Endothelial cell (in vitro differentiated cells): Measurements from ENCODE around the gene SCFD2. TPM values are rescaled to one million over a fixed set of nuclear protein-coding genes. Genes with fewer than 3 reads are reported as not detected.

ENCODE experiments used
- DNase-seq: peaks from one replicate; pipeline ENCODE4 v3.0.0; 2021; ENCODE audit warnings: low spot score
- H3K27ac Mint-ChIP-seq: one replicate; pipeline ENCODE4 v1.8.0; 2021; ENCODE audit warnings: mixed read lengths, inconsistent platforms; ENCODE audit not compliant: unreplicated experiment
- H3K27me3 Mint-ChIP-seq: one replicate; pipeline ENCODE4 v1.8.0; 2021; ENCODE audit warnings: mild to moderate bottlenecking, moderate library complexity, mixed read lengths, inconsistent platforms; ENCODE audit not compliant: unreplicated experiment
- H3K36me3 Mint-ChIP-seq: one replicate; pipeline ENCODE4 v1.8.0; 2021; ENCODE audit warnings: mild to moderate bottlenecking, low read depth, mixed read lengths, inconsistent platforms; ENCODE audit not compliant: unreplicated experiment
- H3K4me1 Mint-ChIP-seq: one replicate; pipeline ENCODE4 v1.8.0; 2021; ENCODE audit warnings: mild to moderate bottlenecking, mixed read lengths, inconsistent platforms; ENCODE audit not compliant: unreplicated experiment
- H3K4me3 Mint-ChIP-seq: one replicate; pipeline ENCODE4 v1.8.0; 2021; ENCODE audit warnings: mild to moderate bottlenecking, mixed read lengths, inconsistent platforms; ENCODE audit not compliant: unreplicated experiment
- H3K9me3 Mint-ChIP-seq: one replicate; pipeline ENCODE4 v1.8.0; 2021; ENCODE audit warnings: mixed read lengths, inconsistent platforms; ENCODE audit not compliant: unreplicated experiment
- CTCF ChIP-seq: fragments of 200-600 bp; sonication (generic); IDR thresholded peaks from one replicate; pipeline ENCODE4 v1.5.0; 2021; ENCODE audit warnings: antibody characterized with exemption; ENCODE audit not compliant: unreplicated experiment
- total RNA-seq: library from RNA; stranded (reverse); fragmentation: NEBNext Ultra II Directional; extraction: Animal tissue kit (Norgen Biotek cat#: 25700); gene quantifications from one replicate; pipeline ENCODE4 v1.2.1, GENCODE V29; 2021; ENCODE audit not compliant: unreplicated experiment

Gene SCFD2
- total RNA-seq, 1 donor from 2014 or later: 13.6 TPM

DNA sequence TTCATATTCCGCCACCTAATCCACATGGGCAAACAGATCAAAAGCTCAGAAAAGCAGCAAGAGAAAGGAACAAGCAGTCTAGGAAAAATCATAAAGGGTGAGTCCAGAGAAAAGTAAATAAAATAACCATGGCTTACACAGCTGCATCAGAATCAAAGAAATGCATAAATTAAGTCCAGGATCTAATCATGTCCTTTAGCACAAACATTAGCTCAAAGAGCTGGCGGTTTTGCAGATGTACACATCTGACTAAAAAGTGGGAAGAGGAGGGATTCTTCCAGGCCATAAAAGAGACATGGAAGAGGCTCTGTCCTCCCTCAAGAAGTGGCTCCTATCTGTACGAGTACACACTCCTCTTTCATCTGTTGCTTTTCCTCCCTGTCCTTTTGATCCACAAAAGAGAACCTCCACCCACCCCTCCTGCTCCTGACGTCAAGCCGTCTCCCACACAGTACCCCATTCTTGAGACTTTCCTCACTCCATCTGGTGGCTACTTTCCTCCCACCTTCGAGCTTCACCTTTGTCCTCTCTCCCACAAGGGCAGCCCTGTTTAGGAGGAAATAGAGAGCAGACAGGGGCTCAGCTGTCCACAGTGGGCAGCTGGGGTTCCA, 411.2 kb downstream of the SCFD2 start:
- Mint-ChIP-seq H3K27me3 (peaks cover 2% of the 10 kb centered on the region), H3K4me1 (no peaks in the 10 kb centered on the region), H3K4me3 (no peak overlapping the region), H3K36me3 (no peaks in the 10 kb centered on the region), H3K9me3 (no peaks in the 10 kb centered on the region), H3K27ac (no peak overlapping the region)
- no peak for DNase-seq
- no peak for TF ChIP-seq CTCF

DNA sequence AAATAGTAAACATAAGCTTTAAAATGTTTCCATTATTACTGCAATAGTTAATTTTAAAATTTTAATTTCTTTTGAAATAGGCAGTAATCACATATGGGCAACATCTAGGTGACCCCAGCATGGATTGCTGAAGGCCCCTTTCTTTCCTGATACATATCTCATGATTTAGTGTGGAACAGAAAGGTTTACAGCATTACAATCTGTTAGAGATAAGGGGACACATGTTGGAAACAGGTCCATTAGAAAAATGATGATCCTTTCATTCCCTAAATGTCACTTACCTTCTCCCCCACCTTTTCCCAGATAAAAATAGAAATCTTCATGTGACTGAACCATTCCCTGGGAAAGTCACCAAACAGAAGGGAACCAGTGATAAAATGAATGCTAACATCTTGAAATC, 413.3 kb downstream of the SCFD2 start:
- TF ChIP-seq CTCF: no peak
- H3K9me3 Mint-ChIP-seq: no peaks in the 10 kb centered on the region
- no peak for DNase-seq
- peaks cover 2% of the 10 kb centered on the region for H3K27me3 Mint-ChIP-seq
- no peak overlapping the region for H3K27ac Mint-ChIP-seq
- no peaks in the 10 kb centered on the region for H3K36me3 Mint-ChIP-seq
- no peak overlapping the region for H3K4me3 Mint-ChIP-seq
- no peaks in the 10 kb centered on the region for H3K4me1 Mint-ChIP-seq

- Mint-ChIP-seq H3K27ac (no peak overlapping the region), H3K4me1 (no peaks in the 10 kb centered on the region), H3K9me3 (no peaks in the 10 kb centered on the region), H3K4me3 (no peak overlapping the region), H3K36me3 (no peaks in the 10 kb centered on the region), H3K27me3 (peaks cover 2% of the 10 kb centered on the region)
- TF ChIP-seq CTCF: no peak
- no peak for DNase-seq
These were observed 414.8 kb downstream of the SCFD2 start for GRCh38 chr4:52951016-52951415.

DNA sequence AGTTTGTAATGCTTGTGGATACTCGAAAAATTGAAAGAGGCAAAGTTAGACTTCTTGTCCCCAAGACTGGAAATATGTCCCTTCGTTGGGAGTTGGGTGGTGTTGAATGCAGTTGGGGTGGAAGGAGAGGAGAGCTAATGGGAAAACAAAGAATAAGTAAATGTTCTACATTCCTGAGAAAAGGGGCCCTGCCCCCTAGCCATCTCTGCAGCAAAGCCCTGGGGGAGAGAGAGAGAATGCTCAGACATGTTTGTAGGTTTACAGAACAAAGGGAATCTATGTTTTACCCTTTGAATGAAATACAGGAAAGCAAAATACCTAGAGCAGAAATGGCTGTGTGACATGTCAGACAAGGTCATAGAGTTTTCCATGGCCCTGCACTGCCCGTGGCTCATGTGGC, 415.6 kb downstream of the SCFD2 start:
- H3K4me1 Mint-ChIP-seq: no peaks in the 10 kb centered on the region
- no peak for DNase-seq

More for the DNA sequence above, 415.6 kb downstream of the SCFD2 start:
- H3K27me3 Mint-ChIP-seq: peaks cover 2% of the 10 kb centered on the region
- H3K27ac Mint-ChIP-seq: no peak overlapping the region
- no peaks in the 10 kb centered on the region for H3K36me3 Mint-ChIP-seq
- H3K9me3 Mint-ChIP-seq: no peaks in the 10 kb centered on the region
- TF ChIP-seq CTCF: no peak
- H3K4me3 Mint-ChIP-seq: no peak overlapping the region
